Tibial artery (tissue), 4 donors: ENCODE data around the gene CEMP1.

Source experiments
- DNase-seq, 2 donors: peaks; one replicate each; pipeline ENCODE4 v3.0.0-alpha.2; 2019
- H3K27ac ChIP-seq, 2 donors: fragments of 200-600 bp; sonication (generic) in 1 of 2; 1 replicate in 1 of 2; 2 replicates in 1 of 2; pipeline ENCODE4 v1.5.1; 2018 to 2019; ENCODE audit warnings: mild to moderate bottlenecking in 1 of 2
- H3K27me3 ChIP-seq, 2 donors: fragments of 200-600 bp; sonication (generic) in 1 of 2; one replicate each; pipeline versions ENCODE4 v1.5.1 to v1.6.0; 2016 to 2019
- H3K36me3 ChIP-seq, 3 donors: fragments of 200-600 bp; sonication (generic) in 2 of 3; one replicate each; pipeline ENCODE4 v1.5.1; 2016 to 2019; ENCODE audit warnings: mild to moderate bottlenecking in 2 of 3
- H3K4me1 ChIP-seq, 4 donors: fragments of 200-600 bp; sonication (generic) in 2 of 4; 1 replicate in 3 of 4; 2 replicates in 1 of 4; pipeline ENCODE4 v1.5.1; 2016 to 2019
- H3K4me3 ChIP-seq, 2 donors: fragments of 200-600 bp; sonication (generic) in 1 of 2; 1 replicate in 1 of 2; 2 replicates in 1 of 2; pipeline ENCODE4 v1.5.1; 2018 to 2019; ENCODE audit warnings: mild to moderate bottlenecking in 2 of 2
- H3K9me3 ChIP-seq, 3 donors: fragments of 200-600 bp; sonication (generic) in 1 of 3; one replicate each; pipeline ENCODE4 v1.5.1; 2016 to 2019
- intact Hi-C: fragments of 100-400 bp; cut with DNase I; formaldehyde crosslinking; loops from one replicate; pipeline ENCODE4 v1.15.0; 2023; ENCODE audit warnings: low total_unique reads
- TF ChIP-seq, protein P1 (sequence below), 2 experiments: fragments of 200-600 bp in 1 of 2; fragments of 450-650 bp in 1 of 2; IDR thresholded peaks; one replicate each; pipeline ENCODE4 v1.5.1; 2017 to 2019; ENCODE audit warnings: antibody characterized with exemption in 2 of 2, mild to moderate bottlenecking in 1 of 2, moderate library complexity in 1 of 2

The CEMP1 gene

GRCh38 chr16:2520784-2521531, 10.2 kb downstream of the CEMP1 start:
- H3K27ac ChIP-seq, result peak overlapping the region; percentile 74 to 83
- H3K27me3 ChIP-seq, result no peaks in the 10 kb centered on the region
- peaks cover 0 to 39% (median 19%) of the 10 kb centered on the region in 3 donors for H3K36me3 ChIP-seq
- no peaks in the 10 kb centered on the region for H3K9me3 ChIP-seq
- H3K4me1 ChIP-seq, result peaks cover 7 to 51% (median 47%) of the 10 kb centered on the region in 4 donors
- TF ChIP-seq, protein P1, sequence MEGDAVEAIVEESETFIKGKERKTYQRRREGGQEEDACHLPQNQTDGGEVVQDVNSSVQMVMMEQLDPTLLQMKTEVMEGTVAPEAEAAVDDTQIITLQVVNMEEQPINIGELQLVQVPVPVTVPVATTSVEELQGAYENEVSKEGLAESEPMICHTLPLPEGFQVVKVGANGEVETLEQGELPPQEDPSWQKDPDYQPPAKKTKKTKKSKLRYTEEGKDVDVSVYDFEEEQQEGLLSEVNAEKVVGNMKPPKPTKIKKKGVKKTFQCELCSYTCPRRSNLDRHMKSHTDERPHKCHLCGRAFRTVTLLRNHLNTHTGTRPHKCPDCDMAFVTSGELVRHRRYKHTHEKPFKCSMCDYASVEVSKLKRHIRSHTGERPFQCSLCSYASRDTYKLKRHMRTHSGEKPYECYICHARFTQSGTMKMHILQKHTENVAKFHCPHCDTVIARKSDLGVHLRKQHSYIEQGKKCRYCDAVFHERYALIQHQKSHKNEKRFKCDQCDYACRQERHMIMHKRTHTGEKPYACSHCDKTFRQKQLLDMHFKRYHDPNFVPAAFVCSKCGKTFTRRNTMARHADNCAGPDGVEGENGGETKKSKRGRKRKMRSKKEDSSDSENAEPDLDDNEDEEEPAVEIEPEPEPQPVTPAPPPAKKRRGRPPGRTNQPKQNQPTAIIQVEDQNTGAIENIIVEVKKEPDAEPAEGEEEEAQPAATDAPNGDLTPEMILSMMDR (IDR thresholded peaks at IDR 0.05), result no peak
- peak in 1 of 2 donors; percentile 19 for DNase-seq
- H3K4me3 ChIP-seq, result peak overlapping the region; percentile 67
- intact Hi-C loops, result no loop called here

GRCh38 chr16:2520097-2520783, 11.0 kb downstream of the CEMP1 start, which contains the start of gene AMDHD2:
Gene AMDHD2, plus strand, starts transcription at chr16:2520371. Its CDS starts 88 bp downstream, at chr16:2520459.
- peak within 1 kb of the TSS; percentile 83 to 99 for H3K27ac ChIP-seq
- H3K36me3 ChIP-seq, result peaks cover 0 to 33% (median 19%) of the 10 kb centered on the region in 3 donors
- H3K4me3 ChIP-seq, result peak within 1 kb of the TSS; percentile 67
- DNase-seq, result peak; percentile 92 to 93
- no peaks in the 10 kb centered on the region for H3K9me3 ChIP-seq
- H3K4me1 ChIP-seq, result peaks cover 7 to 58% (median 53%) of the 10 kb centered on the region in 4 donors
- H3K27me3 ChIP-seq, result no peaks in the 10 kb centered on the region
- TF ChIP-seq, protein P1 (IDR thresholded peaks at IDR 0.05), result no peak
- intact Hi-C loops, result no loop called here

- intact Hi-C loops, result no loop called here
- Histone ChIP-seq H3K27me3 (no peaks in the 10 kb centered on the region), H3K4me3 (peak overlapping the region; percentile 67), H3K36me3 (peaks cover 0 to 28% (median 19%) of the 10 kb centered on the region in 3 donors), H3K27ac (peak overlapping the region; percentile 83 to 99), H3K9me3 (no peaks in the 10 kb centered on the region), H3K4me1 (peaks cover 7 to 63% (median 59%) of the 10 kb centered on the region in 4 donors)
- TF ChIP-seq, protein P1 (IDR thresholded peaks at IDR 0.05), result no peak
- peak in 1 of 2 donors; percentile 31 for DNase-seq
Observed at GRCh38 chr16:2519711-2520080, 11.5 kb downstream of the CEMP1 start.

DNA sequence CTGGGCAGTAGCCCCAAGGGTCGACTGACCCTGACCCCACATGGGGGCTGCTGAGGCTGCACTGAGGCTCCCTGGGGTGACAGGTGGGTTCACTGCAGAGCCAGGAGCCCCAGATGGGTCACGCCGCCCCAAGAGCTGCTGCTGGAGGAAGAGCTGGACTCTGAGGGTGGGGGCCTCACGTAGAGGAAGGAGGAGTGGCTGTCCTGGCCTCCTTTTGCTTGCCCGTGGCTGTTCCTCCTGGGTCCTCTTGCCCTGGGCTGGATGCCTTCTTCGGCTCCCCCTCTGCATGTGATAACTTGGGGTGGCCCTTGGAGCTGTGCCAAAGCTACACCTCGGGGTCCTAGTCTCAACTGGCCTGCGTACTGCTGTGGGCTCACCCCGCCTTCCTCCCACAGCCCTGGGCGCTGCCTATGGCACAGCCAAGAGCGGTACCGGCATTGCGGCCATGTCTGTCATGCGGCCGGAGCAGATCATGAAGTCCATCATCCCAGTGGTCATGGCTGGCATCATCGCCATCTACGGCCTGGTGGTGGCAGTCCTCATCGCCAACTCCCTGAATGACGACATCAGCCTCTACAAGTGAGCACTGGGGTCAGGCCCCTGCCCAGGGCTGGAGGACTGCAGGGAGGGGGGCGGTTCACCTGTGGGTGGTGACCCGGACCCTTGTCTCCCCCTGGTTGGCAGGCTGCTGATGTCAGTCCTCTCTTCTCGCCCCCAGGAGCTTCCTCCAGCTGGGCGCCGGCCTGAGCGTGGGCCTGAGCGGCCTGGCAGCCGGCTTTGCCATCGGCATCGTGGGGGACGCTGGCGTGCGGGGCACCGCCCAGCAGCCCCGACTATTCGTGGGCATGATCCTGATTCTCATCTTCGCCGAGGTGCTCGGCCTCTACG, 12.1 kb downstream of the CEMP1 start:
- H3K9me3 ChIP-seq, result no peaks in the 10 kb centered on the region
- peaks cover 0 to 22% (median 16%) of the 10 kb centered on the region in 3 donors for H3K36me3 ChIP-seq
- peak overlapping the region; percentile 83 to 99 for H3K27ac ChIP-seq
- DNase-seq, result peak in 1 of 2 donors; percentile 27
- H3K4me3 ChIP-seq, result peak overlapping the region; percentile 67
- peaks cover 7 to 64% (median 59%) of the 10 kb centered on the region in 4 donors for H3K4me1 ChIP-seq
- TF ChIP-seq, protein P1 (IDR thresholded peaks at IDR 0.05), result no peak
- intact Hi-C loops, result no loop called here
- H3K27me3 ChIP-seq, result no peaks in the 10 kb centered on the region

GRCh38 chr16:2517954-2518605, 13.1 kb downstream of the CEMP1 start:
- H3K4me1 ChIP-seq, result peaks cover 7 to 68% (median 62%) of the 10 kb centered on the region in 4 donors

More at GRCh38 chr16:2517954-2518605, 13.1 kb downstream of the CEMP1 start:
- H3K27ac ChIP-seq, result peak overlapping the region; percentile 83 to 99
- H3K36me3 ChIP-seq, result peaks cover 0 to 12% (median 8%) of the 10 kb centered on the region in 3 donors
- no peaks in the 10 kb centered on the region for H3K9me3 ChIP-seq
- H3K4me3 ChIP-seq, result no peak overlapping the region
- no peaks in the 10 kb centered on the region for H3K27me3 ChIP-seq
- TF ChIP-seq, protein P1 (IDR thresholded peaks at IDR 0.05), result no peak
- no peak for DNase-seq
- intact Hi-C loops, result no loop called here
